RWPE1 (cell line): Measurements from ENCODE around the gene CDH13.

Source experiments
- CTCF ChIA-PET: fragments of 350-600 bp; sonication (Branson Sonifier 250); formaldehyde crosslinking; extraction: SDS; loops from one replicate; lab custom pipeline; 2021; lab: Yijun Ruan, JAX
- POLR2A ChIA-PET: fragments of 400-600 bp; formaldehyde crosslinking; extraction: SDS; loops from one replicate; lab custom pipeline; 2020; ENCODE audit warnings: antibody characterized with exemption; ENCODE audit not compliant: low non-redundant PET; lab: Yijun Ruan, JAX
- DNase-seq: peaks from one replicate; pipeline ENCODE4 v3.0.0; 2012; ENCODE audit warnings: low spot score
- H3K27ac ChIP-seq: fragments of 450-650 bp; 2 replicates; pipeline ENCODE4 v1.5.1; 2017
- TF ChIP-seq, protein P1 (sequence below): fragments of 450-650 bp; conservative IDR thresholded peaks from 2 replicates; pipeline ENCODE4 v1.5.1; 2017; ENCODE audit warnings: low read depth, mild to moderate bottlenecking

Gene CDH13

DNA sequence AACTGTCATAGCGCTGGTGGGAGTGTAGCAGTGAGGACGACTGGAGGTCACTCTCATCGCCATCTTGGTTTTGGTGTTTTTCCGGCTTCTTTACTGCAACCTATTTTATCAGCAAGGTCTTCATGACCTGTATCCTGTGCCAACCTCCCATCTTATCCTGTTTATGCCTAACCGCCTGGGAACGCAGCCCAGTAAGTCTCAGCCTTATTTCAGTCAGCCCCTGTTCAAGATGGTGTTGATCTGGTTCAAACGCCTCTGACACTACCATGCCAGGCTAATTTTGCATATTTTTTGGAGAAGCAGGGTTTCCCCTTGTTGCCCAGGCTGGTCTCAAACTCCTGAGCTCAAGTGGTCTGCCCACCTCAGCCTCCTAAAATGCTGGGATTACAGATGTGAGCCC, 1001.2 kb downstream of the CDH13 start:
- TF ChIP-seq, protein P1, sequence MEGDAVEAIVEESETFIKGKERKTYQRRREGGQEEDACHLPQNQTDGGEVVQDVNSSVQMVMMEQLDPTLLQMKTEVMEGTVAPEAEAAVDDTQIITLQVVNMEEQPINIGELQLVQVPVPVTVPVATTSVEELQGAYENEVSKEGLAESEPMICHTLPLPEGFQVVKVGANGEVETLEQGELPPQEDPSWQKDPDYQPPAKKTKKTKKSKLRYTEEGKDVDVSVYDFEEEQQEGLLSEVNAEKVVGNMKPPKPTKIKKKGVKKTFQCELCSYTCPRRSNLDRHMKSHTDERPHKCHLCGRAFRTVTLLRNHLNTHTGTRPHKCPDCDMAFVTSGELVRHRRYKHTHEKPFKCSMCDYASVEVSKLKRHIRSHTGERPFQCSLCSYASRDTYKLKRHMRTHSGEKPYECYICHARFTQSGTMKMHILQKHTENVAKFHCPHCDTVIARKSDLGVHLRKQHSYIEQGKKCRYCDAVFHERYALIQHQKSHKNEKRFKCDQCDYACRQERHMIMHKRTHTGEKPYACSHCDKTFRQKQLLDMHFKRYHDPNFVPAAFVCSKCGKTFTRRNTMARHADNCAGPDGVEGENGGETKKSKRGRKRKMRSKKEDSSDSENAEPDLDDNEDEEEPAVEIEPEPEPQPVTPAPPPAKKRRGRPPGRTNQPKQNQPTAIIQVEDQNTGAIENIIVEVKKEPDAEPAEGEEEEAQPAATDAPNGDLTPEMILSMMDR: no peak
- no peak overlapping the region for H3K27ac ChIP-seq
- ChIA-PET POLR2A (no interaction called here), CTCF (no interaction called here)
- no peak for DNase-seq

DNA sequence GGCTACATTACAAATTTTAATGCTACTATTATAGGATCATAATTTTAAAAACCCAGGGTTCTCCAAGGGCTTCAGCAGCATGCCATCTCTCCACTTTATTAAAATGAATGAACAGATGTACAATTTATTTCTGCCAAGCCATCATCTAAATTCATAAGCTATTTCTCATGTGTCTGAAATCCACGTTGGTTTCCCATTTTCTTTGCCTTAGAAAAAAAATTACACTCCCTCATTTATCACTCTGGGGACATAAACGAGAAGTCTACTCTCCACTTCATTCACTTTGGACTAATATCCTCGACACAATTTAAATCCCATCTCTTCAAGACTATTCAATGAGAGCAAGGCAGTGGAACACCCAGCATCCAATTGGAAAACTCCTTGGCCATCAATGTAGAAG, 1002.7 kb downstream of the CDH13 start:
- ChIA-PET CTCF (no interaction called here), POLR2A (no interaction called here)
- no peak overlapping the region for H3K27ac ChIP-seq
- no peak for DNase-seq
- TF ChIP-seq, protein P1: no peak

DNA sequence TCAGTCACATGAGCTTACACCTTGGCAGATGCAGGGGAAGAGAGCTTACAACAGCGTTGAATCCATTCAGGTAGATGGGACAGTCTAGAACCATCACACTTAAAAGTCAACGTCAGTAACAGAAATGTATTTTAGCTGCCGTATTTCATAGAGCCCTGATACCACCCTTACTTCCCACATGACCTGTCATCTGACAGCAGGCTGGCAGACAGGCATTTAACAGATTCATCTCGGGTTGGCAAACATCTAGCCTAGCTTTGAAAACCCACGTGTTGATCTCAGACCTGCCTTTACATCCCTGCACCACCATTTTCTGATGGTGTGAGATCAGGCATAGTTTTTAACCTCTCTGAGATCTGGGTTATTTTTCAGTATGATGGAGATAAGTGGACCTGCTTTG, 1003.1 kb downstream of the CDH13 start:
- TF ChIP-seq, protein P1: no peak
- ChIA-PET CTCF (no interaction called here), POLR2A (no interaction called here)
- DNase-seq: no peak
- no peak overlapping the region for H3K27ac ChIP-seq

GRCh38 chr16:83630979-83631378, 1004.2 kb downstream of the CDH13 start:
- ChIA-PET POLR2A (no interaction called here), CTCF (no interaction called here)
- DNase-seq: no peak
- no peak overlapping the region for H3K27ac ChIP-seq
- TF ChIP-seq, protein P1: no peak

DNA sequence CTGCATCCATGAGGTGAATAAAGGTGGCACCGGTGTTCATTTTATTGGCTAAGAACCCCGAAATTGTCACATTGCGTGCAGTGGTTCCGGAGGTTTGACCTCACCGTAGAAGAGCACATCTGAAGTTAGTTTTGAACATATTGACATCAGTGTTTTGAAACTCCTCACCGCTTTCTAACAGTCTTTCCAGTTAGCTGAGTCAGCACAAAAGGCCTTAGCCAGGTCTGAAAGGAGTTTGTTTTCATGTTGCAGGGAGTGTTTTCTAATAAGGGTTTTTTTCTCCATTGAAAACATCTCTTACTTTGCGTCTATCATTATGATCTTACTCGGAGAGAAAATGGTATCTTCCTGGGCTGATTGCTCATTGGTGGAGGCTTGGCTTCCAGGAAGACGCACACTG, 1006.5 kb downstream of the CDH13 start:
- ChIA-PET POLR2A (no interaction called here), CTCF (no interaction called here)
- H3K27ac ChIP-seq: no peak overlapping the region
- no peak for DNase-seq
- TF ChIP-seq, protein P1: no peak

- ChIA-PET CTCF (no interaction called here), POLR2A (no interaction called here)
- DNase-seq: no peak
- TF ChIP-seq, protein P1: no peak
- H3K27ac ChIP-seq: no peak overlapping the region
Measured at GRCh38 chr16:83648347-83648746, 1021.6 kb downstream of the CDH13 start.

DNA sequence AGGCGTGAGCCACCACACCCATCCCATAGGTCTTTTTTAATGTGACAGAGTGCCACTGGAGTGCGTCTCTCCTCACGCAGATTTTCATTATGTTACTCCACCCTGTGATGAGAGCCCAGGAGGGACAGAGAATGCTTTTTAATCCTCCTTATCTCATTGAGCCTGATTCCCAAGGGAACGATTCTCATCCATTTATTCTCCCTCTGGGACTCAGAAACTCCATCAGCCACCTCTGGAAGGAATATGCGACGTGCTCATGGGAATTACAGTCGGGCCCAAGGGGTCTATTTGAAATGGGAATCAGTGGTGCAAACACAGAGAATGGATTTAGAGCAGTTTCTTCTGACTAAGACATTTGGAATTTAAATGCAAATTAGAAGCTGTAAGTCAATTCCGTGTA, 1025.1 kb downstream of the CDH13 start:
- DNase-seq: no peak
- TF ChIP-seq, protein P1: no peak
- ChIA-PET POLR2A (no interaction called here), CTCF (no interaction called here)
- H3K27ac ChIP-seq: no peak overlapping the region
